GM19395 (cell line): ENCODE data around the gene AK4.
A peak's percentile ranks its signal among the peaks of the same experiment; 100 is the strongest.

Experiments
- ATAC-seq: cut with Tn5 transposase; IDR thresholded peaks from one replicate; pipeline ENCODE4 v1.9.1; 2021; ENCODE audit warnings: mild to moderate bottlenecking, moderate library complexity; ENCODE audit not compliant: unreplicated experiment

The AK4 gene

GRCh38 chr1:65243491-65243890 lies 95.5 kb downstream of the AK4 start:
- ATAC-seq: no peak

- no peak for ATAC-seq
Observed at GRCh38 chr1:65245295-65245694, 97.3 kb downstream of the AK4 start.

- no peak for ATAC-seq
Observed at GRCh38 chr1:65247419-65248359, 99.7 kb downstream of the AK4 start.

- no peak for ATAC-seq
Observed at GRCh38 chr1:65250826-65251225, 102.8 kb downstream of the AK4 start.

GRCh38 chr1:65253800-65254319 lies 105.9 kb downstream of the AK4 start:
- ATAC-seq: peak; percentile 58

GRCh38 chr1:65254320-65255034 lies 106.5 kb downstream of the AK4 start:
- peak; percentile 89 for ATAC-seq

GRCh38 chr1:65255035-65255655 lies 107.1 kb downstream of the AK4 start:
- peak; percentile 1 for ATAC-seq

- ATAC-seq: no peak
Observed at GRCh38 chr1:65255656-65256050, 107.7 kb downstream of the AK4 start.

GRCh38 chr1:65256860-65257708 lies 109.1 kb downstream of the AK4 start:
- no peak for ATAC-seq

- no peak for ATAC-seq
Observed at GRCh38 chr1:65258106-65258505, 110.1 kb downstream of the AK4 start.

GRCh38 chr1:65259816-65260215 lies 111.8 kb downstream of the AK4 start:
- ATAC-seq: no peak

- ATAC-seq: no peak
Observed at GRCh38 chr1:65260851-65261473, 113.0 kb downstream of the AK4 start.

GRCh38 chr1:65263286-65263685 lies 115.3 kb downstream of the AK4 start:
- no peak for ATAC-seq

GRCh38 chr1:65264197-65264929 lies 116.4 kb downstream of the AK4 start:
- ATAC-seq: no peak

- ATAC-seq: no peak
Observed at GRCh38 chr1:65265296-65265650, 117.3 kb downstream of the AK4 start.

GRCh38 chr1:65265651-65266351 lies 117.8 kb downstream of the AK4 start:
- ATAC-seq: peak; percentile 68

GRCh38 chr1:65266476-65266875 lies 118.5 kb downstream of the AK4 start:
- ATAC-seq: no peak

- ATAC-seq: no peak
Observed at GRCh38 chr1:65267271-65267670, 119.3 kb downstream of the AK4 start.

- ATAC-seq: no peak
Observed at GRCh38 chr1:65267683-65268082, 119.7 kb downstream of the AK4 start.
